Sigmoid colon (tissue), 4 donors: Measurements from ENCODE around the gene KCNH1.

Source experiments
- CTCF ChIP-seq, 4 experiments: fragments of 450-650 bp in 3 of 4; fragments of 200-600 bp in 1 of 4; IDR thresholded peaks; one replicate each; pipeline ENCODE4 v1.5.1; 2016 to 2019; ENCODE audit warnings: antibody characterized with exemption in 4 of 4, mild to moderate bottlenecking in 3 of 4, moderate library complexity in 2 of 4
- POLR2A ChIP-seq, 2 donors: fragments of 450-650 bp; IDR thresholded peaks; one replicate each; pipeline ENCODE4 v1.6.1; 2016; ENCODE audit warnings: antibody characterized with exemption in 2 of 2, mild to moderate bottlenecking in 2 of 2, moderate library complexity in 2 of 2
- POLR2AphosphoS5 ChIP-seq, 4 donors: sonication (generic); formaldehyde crosslinking; IDR thresholded peaks; one replicate each; pipeline ENCODE4 v1.6.1; 2017; ENCODE audit warnings: antibody characterized with exemption in 4 of 4

GRCh38 chr1:210779269-210779668, 354.7 kb downstream of the KCNH1 start:
- TF ChIP-seq CTCF (IDR thresholded peaks at IDR 0.05) = no peak
- no peak for TF ChIP-seq POLR2AphosphoS5 (IDR thresholded peaks at IDR 0.05)
- TF ChIP-seq POLR2A (IDR thresholded peaks at IDR 0.05) = no peak
